KOPT-K1 (cell line): Measurements from ENCODE around the gene ZSCAN30.

Source experiments
- H3K27ac ChIP-seq: fragments of 200-600 bp; sonication (generic); 2 replicates; pipeline ENCODE4 v1.5.1; 2016; ENCODE audit warnings: antibody characterized with exemption, mild to moderate bottlenecking, low read depth, low read length; ENCODE audit not compliant: poor library complexity, severe bottlenecking
- H3K36me3 ChIP-seq: fragments of 200-600 bp; sonication (generic); 2 replicates; pipeline ENCODE4 v1.5.1; 2017; ENCODE audit warnings: antibody characterized with exemption, mild to moderate bottlenecking, low read length, moderate library complexity; ENCODE audit not compliant: insufficient read depth
- H3K9me3 ChIP-seq: fragments of 200-600 bp; sonication (generic); 2 replicates; pipeline ENCODE4 v1.5.1; 2017; ENCODE audit warnings: antibody characterized with exemption, low read length, mild to moderate bottlenecking; ENCODE audit not compliant: insufficient read depth, poor library complexity, severe bottlenecking

Gene ZSCAN30

DNA sequence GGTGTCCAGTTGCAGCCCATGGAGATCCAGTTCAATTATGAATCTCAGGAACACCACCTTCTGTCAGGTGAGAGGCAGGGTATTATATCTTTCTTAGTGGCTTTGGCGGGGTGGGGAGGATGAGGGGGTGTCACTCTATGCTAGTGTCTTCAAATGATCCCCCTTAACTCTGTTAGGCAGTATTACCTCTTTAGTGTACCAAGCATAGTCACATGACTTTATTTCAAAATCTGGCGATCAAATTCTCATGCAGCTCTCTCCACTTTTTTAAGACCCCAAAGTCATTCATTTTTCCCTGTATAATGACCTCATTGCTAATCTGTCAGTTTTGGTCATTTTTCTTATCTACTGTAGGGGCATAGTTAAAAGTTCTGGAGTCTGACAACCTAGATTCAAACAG is 1.1 kb upstream of the ZSCAN30 start:
- Histone ChIP-seq H3K27ac (peak overlapping the region; percentile 83), H3K36me3 (peaks cover 42% of the 10 kb centered on the region), H3K9me3 (peaks cover 6% of the 10 kb centered on the region)

DNA sequence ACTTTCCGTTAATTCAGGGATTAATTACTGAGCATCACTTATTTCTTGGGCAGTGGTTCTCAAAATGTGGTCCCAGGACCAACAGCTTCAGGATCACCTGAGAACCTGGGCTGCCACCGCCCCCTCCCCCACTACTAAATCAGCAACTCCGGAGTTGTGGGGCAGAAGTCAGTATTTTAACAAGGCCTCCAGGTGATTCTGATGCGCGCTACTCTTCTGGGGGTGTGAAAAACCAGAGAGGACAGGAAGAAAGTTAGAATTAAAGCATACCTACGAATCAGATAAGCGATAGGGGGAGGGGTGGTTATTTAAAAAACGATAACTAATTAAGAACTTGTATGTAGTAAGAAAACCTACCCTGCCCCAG is 319 bp downstream of the ZSCAN30 start:
- H3K36me3 ChIP-seq: peaks cover 30% of the 10 kb centered on the region
- peak overlapping the region; percentile 83 for H3K27ac ChIP-seq
- H3K9me3 ChIP-seq: peaks cover 20% of the 10 kb centered on the region

DNA sequence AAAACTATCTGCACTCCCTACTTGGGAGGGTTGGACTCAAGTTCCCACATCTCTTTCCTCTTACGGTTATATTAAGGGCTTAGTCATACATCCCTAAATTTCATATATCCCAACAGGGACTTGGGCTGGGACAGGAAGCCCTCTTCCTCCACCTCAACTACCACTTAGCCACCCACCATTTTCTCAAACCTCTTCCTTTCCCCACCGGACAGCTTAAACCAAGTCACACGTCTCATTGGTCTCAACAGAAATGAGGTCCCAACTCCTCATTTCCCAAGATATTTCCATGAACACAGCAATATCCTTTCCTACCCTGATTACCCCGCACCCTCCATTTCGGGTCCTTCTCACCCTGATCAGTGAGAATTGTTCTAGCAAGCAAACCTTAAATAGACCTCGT is 736 bp downstream of the ZSCAN30 start:
- H3K27ac ChIP-seq: peak overlapping the region; percentile 83
- peaks cover 24% of the 10 kb centered on the region for H3K9me3 ChIP-seq

DNA sequence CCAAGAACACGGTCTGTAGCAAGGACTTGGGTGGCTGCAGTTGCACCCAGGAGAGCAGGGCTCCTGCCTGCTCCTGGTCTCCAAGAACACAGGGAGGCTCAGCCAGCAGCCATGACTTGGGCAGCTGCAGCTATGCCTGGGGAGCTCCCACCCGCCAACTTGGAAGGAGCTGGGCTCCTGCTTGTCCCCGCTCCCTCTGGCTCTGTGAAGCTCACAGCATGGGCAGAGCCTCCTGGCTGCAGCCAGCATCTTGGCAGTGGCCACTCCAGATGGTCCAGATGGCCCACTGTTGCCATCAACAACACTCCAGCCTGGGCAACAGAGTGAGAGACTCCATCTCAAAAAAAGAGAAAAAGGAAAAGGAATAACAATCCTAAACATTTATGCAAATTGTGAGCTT is 5.2 kb downstream of the ZSCAN30 start:
- Histone ChIP-seq H3K9me3 (peaks cover 50% of the 10 kb centered on the region), H3K27ac (no peak overlapping the region)

More for the DNA sequence above, 736 bp downstream of the ZSCAN30 start:
- peaks cover 30% of the 10 kb centered on the region for H3K36me3 ChIP-seq

DNA sequence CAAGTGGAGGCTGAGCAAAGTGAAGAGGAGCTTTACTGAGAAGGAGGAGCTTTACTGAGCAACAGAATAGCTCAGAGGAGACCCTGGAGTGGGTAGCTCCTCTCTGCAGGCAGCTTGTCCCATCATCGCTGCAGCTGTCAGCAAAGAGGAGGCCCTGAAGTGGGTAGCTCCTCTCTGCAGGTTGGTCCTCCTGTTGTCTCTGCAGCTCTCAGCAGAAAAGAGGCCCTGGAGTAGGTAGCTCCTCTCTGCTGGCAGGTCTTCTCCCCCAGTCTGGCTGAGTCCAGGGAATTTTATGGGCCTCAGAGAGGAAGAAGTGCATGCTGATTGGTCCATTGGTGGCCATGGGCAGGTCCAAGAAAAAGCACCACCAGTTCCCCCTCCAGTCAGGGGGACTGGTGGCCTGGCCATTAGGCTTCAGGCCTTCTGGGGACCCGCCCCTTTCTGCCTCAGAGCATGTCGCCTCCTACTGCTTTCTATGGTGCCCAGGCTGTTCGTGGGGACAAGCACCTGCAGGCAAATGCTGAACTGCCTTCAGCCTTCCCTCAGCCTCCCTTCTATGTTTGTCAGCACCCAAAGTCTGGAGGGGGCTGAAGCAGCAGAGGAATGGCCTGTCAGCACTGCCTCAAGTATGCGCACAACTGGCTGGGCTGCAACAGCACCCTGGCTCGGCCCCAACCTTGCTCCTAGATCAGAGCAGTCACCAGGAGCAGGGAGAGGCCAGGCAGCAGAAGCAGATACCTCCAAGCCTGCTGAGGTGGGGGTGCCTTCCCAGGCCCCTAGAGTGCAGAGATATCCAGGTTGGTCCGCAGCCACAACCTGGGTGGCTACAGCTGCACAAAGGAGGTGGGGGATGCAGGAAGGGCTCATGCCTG is 5.9 kb downstream of the ZSCAN30 start:
- peaks cover 56% of the 10 kb centered on the region for H3K9me3 ChIP-seq
- H3K27ac ChIP-seq: no peak overlapping the region
- peaks cover 25% of the 10 kb centered on the region for H3K36me3 ChIP-seq

More for the DNA sequence above, 5.2 kb downstream of the ZSCAN30 start:
- peaks cover 25% of the 10 kb centered on the region for H3K36me3 ChIP-seq

DNA sequence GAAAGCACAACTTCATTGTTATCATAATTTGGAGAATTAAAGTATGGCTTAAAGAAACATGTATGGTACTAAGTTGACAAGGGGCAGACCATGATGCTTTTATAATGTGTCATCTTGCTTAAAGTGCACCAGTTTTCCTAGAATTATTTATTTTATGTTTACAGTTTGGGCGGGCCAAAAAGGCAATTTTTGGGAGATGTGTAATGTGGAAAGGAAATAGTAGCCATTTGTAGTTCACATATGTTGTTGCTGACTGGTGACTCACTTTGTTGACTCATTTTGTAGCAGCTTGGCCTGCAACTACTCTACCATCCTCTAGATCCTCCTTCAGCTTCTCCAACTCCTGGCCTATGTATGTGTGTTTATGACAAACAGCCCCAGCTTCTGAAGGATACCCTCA is 7.7 kb downstream of the ZSCAN30 start:
- peaks cover 71% of the 10 kb centered on the region for H3K9me3 ChIP-seq
- peaks cover 25% of the 10 kb centered on the region for H3K36me3 ChIP-seq

DNA sequence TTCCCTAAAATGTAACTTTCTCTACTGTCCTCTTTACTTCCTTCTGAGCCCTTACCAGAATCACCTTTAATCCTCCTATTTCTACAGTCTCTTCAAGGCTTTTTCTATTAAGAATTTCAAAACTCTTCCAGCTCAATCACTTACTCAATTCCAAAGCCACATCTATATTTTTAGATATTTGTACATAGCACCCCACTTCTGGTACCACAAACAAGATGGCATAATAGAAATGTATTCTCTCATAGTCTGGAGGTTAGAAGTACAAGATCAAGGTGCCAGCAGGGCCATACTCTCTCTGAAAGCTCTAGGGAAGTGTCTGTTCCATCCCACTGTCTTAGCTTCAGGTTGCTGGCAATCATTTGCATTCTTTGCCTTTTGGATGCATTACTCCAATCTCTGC is 11.1 kb downstream of the ZSCAN30 start:
- H3K9me3 ChIP-seq: peaks cover 63% of the 10 kb centered on the region
- H3K36me3 ChIP-seq: peaks cover 15% of the 10 kb centered on the region; the same call in 1 of the 2 replicates
- H3K27ac ChIP-seq: no peak overlapping the region

More for the DNA sequence above, 7.7 kb downstream of the ZSCAN30 start:
- H3K27ac ChIP-seq: no peak overlapping the region

DNA sequence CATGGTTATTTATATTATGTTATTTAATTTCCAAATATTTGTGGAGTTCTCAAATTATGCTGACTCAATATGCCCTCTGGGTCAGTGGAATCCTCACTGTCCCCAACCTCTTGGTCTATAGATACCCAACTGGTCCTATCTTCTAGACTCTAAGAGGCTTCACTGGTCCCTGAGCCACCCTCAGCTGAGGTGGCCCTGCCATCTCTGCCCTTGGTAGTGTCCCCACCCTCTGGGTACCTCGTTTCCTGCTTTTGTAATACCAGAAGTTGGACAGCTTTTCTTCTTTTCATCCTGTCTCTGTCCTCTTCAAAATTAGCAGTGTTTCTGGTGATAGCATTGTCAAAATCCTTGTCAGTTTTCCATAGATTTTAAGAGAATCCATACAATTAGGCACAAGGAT is 11.9 kb downstream of the ZSCAN30 start:
- Histone ChIP-seq H3K9me3 (peaks cover 63% of the 10 kb centered on the region), H3K27ac (no peak overlapping the region), H3K36me3 (peaks cover 6% of the 10 kb centered on the region; the same call in 1 of the 2 replicates)

DNA sequence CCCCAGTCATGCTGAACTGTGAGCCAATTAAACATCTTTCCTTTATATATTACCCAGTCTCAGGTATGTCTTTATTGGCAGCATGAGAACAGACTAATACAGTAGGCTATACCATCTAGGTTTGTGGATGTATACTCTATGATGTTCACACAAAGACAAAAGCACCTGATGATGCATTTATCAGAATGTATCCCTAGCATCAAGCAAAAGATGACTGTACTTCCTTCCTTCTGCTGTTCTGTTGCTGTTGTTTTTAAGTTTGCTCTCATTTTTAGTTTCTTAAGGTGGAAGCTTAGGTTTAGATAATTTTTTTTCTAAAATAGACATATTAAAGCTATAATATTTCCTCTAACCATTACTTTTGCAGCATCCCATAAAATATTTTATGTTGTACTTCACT is 12.4 kb downstream of the ZSCAN30 start:
- Histone ChIP-seq H3K9me3 (peaks cover 63% of the 10 kb centered on the region), H3K36me3 (peaks cover 4% of the 10 kb centered on the region; the same call in 1 of the 2 replicates), H3K27ac (no peak overlapping the region)

DNA sequence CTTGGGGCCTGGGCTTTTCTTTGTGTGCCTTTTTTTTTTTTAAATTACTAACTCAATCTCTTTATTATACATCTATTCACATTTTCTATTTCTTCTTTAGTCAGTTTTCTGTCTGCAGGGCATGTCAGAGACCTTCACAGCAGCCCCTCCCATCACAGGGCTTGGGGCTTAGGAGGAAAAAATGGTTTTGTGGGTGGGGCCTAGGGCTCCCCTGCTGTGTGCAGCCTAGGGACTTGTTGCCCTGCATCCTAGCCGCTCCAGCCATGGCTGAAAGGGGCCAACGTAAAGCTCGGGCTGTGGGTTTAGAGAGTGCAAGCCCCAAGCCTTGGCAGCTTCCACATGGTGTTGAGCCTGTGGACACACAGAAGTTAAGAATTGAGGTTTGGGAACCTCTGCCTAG is 13.8 kb downstream of the ZSCAN30 start:
- Histone ChIP-seq H3K27ac (no peak overlapping the region), H3K9me3 (peaks cover 65% of the 10 kb centered on the region), H3K36me3 (no peaks in the 10 kb centered on the region)

DNA sequence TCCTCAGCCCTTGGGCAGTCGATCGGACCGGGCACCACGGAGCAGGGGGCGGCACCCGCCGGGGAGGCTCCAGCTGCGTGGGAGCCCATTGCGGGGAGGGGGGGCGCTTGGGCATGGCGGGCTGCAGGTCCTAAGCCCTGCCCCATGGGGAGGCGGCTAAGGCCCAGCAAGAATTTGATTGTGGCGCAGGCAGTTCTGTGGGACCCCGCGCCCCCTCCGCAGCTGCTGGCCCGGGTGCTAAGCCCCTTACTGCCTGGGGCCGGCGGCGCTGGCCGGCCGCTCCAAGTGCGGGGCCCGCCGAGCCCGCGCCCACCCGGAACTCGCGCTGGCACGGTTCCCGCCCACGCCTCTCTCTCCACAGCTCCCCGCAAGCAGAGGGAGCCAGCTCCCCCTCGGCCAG is 18.4 kb downstream of the ZSCAN30 start:
- Histone ChIP-seq H3K27ac (no peak overlapping the region), H3K36me3 (no peaks in the 10 kb centered on the region), H3K9me3 (peaks cover 55% of the 10 kb centered on the region)

DNA sequence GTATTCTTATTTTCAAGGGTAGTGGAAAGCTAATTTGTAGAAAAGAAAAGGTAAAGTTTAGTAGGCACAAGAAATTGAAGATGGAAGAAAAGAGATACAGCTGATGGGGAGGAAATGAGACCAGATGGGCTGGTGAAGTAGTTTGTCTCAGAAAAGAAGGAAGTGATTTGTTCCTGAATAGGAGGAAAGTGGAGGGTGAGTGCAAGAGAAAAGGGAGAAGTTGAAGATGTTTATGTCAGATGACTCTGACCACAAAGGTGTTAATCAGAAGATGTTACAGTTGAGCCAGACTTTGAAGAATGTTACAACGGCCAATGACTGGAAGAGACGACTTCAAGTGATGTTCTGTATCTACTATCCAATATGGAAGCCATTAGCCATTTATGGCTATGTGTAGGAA is 21.2 kb downstream of the ZSCAN30 start:
- no peak overlapping the region for H3K27ac ChIP-seq
- H3K9me3 ChIP-seq: peaks cover 44% of the 10 kb centered on the region
- peaks cover 5% of the 10 kb centered on the region for H3K36me3 ChIP-seq

DNA sequence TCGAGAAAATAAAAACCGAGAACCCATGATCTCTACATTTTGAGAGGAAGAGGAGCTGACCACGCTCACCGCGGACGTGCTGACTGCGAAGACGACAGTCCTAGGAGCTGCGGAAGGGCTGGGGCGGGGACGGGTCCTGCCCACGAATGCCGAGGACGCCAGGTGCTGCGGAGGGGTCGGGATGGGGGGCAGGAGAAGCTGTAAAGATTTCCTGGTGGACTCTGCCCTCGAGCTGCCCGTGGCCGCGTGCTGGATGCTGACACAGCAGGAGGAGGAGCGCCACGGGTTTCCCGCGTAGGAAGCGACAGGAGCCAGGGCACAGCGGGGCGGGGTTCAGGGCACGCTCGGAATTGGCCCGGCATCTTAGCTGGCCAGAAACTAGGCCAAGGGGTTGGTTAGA is 22.2 kb downstream of the ZSCAN30 start:
- H3K9me3 ChIP-seq: peaks cover 34% of the 10 kb centered on the region
- no peak overlapping the region for H3K27ac ChIP-seq
- peaks cover 14% of the 10 kb centered on the region for H3K36me3 ChIP-seq

DNA sequence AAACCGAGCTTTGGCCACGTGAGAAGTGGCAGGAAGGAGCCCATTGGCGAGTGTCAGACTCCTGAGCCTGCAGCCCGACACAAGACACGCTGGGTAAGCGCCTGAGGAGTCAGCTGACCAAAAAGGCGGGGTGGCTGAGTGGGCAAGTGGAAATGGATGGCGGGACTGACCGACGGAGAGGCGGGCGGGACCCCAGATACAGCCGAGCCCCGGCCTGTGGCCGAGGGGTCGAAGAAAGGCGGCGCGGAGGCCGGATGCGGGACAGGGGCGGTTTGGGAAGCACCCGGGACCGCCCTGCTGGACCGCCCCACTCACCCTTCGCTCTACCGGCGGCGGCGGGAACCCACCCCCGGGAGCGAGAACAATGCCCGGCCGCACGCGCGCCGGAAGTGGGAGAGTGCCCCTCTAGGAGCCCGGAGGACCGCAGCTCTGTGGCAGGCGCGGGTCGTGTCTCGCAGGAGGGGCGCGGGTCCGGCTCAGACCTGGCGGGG is 22.8 kb downstream of the ZSCAN30 start:
- peaks cover 28% of the 10 kb centered on the region for H3K9me3 ChIP-seq
- H3K27ac ChIP-seq: peak overlapping the region; percentile 49
- peaks cover 20% of the 10 kb centered on the region for H3K36me3 ChIP-seq

DNA sequence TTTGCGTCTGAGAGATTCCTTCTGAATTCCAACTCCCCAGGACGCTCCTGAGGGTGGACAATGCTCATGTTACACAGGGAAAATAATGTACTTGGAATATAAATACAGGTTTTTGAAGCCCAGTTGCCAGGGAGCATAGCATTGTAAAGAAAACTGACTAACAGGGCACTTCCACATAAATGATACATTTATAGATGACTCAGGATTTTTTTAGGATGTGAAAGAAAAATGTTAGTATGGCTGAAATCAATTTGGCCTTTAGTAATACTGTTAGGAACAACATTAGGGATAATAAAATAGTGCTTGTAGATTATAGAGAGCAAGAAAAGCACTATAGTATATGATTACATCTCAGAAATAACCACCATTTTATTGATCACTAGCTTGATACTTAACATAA is 25.6 kb downstream of the ZSCAN30 start:
- Histone ChIP-seq H3K9me3 (peaks cover 28% of the 10 kb centered on the region), H3K27ac (no peak overlapping the region), H3K36me3 (peaks cover 27% of the 10 kb centered on the region)

DNA sequence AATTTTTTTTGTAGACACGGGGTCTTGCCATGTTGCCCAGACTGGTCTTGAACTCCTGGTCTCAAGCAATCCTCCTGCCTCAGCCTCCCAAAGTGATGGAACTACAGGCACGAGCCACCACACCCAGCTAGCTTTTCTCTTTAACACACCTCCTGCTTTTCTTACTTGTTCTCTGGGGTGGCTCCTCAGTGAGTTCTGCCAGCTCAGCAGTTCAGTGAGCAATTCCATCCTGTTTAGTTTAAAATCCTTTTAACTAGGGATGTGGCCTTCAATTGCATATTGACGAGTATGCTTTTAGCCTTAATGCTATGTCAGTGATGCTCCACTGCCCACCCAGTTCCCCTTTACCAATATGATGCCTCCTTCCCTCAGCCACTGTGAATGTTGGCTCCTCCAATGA is 33.1 kb downstream of the ZSCAN30 start:
- Histone ChIP-seq H3K9me3 (peaks cover 28% of the 10 kb centered on the region), H3K27ac (no peak overlapping the region), H3K36me3 (peaks cover 52% of the 10 kb centered on the region)
